Retinal pigment epithelial cell (primary cell): ENCODE data around the gene RNF166.
A peak's percentile ranks its signal among the peaks of the same experiment; 100 is the strongest.

Experiments
- DNase-seq: peaks from one replicate; pipeline ENCODE4 v3.0.0-alpha.2; 2010; ENCODE audit warnings: low read depth
- H3K4me3 ChIP-seq: 2 replicates; pipeline ENCODE4 v1.5.1; 2011; ENCODE audit warnings: mild to moderate bottlenecking, low read length, control low read depth, moderate library complexity
- TF ChIP-seq, protein P1 (sequence below): conservative IDR thresholded peaks from 2 replicates; pipeline ENCODE4 v1.5.1; 2011; ENCODE audit warnings: low read depth, low read length, control low read depth, inconsistent platforms

The RNF166 gene

DNA sequence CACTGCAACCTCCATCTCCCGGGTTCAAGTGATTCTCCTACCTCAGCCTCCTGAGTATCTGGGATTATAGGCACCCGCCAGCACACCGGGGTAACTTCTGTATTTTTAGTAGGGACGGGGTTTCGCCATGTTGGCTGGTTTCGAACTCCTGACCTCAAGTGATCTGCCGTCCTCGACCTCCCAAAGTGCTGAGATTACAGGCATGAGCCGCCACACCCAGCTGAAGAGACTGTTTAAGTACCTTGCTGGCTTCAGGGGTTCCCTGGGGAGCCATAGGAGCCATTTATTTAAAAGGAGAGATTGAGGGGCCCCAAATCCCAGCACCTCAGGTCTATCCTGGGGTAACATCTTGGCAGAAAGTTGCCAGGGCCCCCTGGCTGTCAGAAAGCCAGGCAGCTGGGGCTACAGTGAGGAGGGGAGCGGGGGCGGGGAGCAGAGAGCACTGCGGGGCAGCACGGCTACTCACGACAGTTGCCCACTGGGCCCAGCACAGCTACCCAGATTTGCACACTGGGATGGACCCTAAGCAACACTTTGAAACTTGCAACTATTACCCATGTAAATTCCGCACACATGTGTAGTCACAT lies 21.5 kb downstream of the RNF166 start:
- no peak for DNase-seq
- TF ChIP-seq, protein P1, sequence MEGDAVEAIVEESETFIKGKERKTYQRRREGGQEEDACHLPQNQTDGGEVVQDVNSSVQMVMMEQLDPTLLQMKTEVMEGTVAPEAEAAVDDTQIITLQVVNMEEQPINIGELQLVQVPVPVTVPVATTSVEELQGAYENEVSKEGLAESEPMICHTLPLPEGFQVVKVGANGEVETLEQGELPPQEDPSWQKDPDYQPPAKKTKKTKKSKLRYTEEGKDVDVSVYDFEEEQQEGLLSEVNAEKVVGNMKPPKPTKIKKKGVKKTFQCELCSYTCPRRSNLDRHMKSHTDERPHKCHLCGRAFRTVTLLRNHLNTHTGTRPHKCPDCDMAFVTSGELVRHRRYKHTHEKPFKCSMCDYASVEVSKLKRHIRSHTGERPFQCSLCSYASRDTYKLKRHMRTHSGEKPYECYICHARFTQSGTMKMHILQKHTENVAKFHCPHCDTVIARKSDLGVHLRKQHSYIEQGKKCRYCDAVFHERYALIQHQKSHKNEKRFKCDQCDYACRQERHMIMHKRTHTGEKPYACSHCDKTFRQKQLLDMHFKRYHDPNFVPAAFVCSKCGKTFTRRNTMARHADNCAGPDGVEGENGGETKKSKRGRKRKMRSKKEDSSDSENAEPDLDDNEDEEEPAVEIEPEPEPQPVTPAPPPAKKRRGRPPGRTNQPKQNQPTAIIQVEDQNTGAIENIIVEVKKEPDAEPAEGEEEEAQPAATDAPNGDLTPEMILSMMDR = no peak
- no peak overlapping the region for H3K4me3 ChIP-seq

DNA sequence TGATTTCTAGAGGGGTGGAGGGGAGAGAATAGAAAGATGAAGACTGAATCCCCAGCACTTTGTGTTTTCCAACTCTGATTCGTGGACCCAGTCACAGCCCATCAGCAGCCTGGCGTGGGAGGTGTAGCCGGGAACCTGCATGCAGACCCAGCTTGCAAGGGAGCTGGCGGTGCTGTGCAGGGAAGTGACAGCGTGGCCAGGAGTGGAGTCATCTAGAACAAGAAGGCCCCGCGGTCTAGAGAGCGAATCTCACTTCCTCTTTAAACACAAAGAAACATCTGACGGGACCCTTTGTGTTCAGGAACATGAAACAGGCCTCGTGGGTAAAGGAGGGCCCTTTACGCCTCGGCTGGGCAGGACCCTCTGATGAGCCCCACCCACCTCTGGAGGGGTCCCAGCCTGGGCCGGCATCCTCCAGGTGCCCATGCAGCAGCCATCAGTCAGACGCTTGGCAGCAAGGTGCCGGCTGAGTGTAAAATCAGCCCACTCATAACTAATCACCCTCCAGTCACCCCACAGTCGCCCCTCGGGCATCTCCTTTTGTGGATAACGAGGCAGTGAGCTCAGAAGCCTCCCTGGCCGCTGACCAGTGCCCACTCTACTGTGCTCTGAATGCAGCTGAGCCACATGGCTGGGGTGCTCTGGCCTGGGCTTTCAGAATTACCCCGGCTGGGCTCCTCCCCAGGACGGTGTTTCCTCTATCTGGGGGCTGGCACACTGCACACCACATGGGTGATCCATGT lies 24.3 kb downstream of the RNF166 start:
- TF ChIP-seq, protein P1 = no peak
- DNase-seq = no peak
- H3K4me3 ChIP-seq = no peak overlapping the region

DNA sequence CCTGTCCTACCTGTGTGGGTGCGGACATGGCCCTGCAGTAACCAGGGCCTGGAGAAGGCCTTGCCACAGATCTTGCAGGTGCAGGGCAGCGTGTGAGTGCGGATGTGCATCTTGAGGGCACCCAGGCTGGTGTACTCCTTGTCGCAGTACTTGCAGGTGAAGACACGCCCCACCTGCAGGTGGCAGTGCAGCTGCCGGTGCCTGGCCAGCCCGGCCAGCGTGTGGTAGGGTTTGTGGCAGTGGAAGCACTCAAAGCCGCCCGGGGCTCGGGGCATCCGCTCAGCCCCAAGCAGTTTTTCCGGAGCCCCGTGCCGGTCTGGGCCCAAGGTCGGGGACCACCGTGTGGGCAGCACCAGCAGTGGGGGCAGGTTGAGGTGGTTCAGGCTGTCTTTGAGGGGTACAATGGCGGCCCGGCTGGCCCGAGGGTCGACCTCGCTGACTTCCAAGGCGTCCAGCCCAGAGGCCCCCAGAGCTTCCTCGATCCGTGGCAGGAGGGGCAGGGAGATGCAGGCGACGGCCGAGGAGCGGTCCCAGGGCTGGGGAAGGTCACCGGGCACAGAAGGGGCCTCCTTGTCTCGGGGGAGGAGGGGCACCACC lies 25.0 kb downstream of the RNF166 start:
- no peak overlapping the region for H3K4me3 ChIP-seq
- TF ChIP-seq, protein P1 = peak; percentile 58
- no peak for DNase-seq

DNA sequence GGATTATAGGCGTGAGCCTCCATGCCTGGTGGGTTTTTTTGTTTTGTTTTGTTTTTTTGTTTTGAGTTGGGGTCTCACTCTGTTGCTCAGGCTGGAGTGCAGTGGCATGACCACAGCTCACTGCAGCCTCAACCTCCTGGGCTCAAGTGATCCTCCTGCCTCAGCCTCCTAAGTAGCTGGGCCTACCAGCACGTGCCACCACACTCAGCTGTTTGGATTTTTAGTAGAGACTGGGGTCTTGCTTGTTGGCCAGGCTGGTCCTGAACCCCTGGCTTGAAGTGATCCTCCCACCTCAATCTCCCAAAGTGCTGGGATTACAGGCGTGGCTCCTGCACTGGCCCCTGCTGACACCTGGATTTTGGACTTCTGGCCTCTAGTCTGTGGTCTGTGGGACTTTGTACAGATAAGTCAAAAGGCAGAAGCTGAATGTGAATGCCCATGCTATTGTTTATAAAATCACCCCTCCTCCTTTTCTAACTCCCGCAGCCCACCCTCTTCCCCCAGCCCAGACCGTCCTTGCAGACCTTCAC lies 25.6 kb downstream of the RNF166 start:
- H3K4me3 ChIP-seq = no peak overlapping the region
- TF ChIP-seq, protein P1 = no peak
- DNase-seq = no peak

DNA sequence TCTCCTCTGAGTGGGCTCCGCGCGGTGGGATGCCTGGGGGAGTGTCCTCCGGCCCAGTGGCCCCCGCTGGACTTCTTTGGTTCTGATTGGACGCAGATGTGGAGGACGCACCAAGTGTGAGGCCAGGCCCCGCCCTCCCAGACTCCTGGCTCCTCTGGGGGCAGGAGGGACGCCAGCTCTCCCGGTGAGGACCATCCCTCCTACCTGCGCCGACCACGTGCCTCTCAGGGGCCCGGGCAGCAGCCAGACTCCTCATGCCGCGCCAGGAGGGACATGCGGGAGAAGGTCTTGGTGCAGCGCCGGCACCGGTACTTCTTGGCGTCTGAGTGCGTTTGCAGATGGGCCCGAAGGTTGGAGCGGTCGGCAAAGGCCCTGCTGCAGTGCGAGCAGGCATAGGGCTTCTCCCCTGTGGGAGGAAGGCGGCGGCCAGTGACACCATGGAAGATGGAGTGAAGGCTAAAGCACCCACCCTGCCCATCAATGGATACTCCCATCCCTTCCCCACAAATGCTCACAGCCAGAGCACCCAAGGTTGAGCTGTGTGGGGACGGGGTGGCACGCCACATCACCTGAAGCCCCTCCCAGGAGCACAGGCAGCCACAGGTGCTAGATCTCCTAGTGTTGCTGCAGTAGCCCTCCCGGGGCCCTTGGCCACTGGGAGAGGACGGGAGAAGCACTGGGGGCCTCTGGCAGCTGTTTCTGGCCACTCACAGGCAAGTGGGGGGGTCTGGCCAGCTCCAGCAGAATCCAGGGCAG lies 27.8 kb downstream of the RNF166 start:
- DNase-seq = no peak
- TF ChIP-seq, protein P1 = no peak
- no peak overlapping the region for H3K4me3 ChIP-seq

DNA sequence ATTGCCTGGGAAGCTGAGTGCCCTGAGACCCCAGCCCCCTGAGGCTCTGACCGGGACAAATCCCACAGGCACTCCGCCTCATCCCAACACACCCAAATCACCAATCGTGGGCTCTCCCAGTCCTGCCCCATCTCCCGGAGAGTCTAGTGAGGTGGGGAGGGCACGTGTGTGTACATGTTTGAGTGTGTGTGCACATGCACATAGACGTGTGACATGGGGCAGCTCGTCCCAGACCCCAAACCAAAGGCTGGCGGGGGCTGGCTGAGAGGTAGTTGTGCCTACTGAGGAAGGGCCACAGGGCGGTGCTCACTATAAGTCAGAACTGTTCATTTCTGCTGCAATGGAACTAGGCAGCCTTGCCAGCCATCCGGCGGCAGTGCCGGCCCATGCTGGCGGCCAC lies 28.5 kb downstream of the RNF166 start:
- DNase-seq = no peak
- TF ChIP-seq, protein P1 = no peak

More for the DNA sequence above, 28.5 kb downstream of the RNF166 start:
- no peak overlapping the region for H3K4me3 ChIP-seq
